Effector memory CD4-positive, alpha-beta T cell (primary cell): ENCODE data around the gene FANCB.

Source experiments
- DNase-seq, 3 donors: peaks; one replicate each; pipeline ENCODE4 v3.0.0-alpha.2; 2020
- H3K27ac ChIP-seq: 2 replicates; pipeline ENCODE4 v1.7.0; 2013; ENCODE audit warnings: mild to moderate bottlenecking, low read length, moderate library complexity; ENCODE audit not compliant: insufficient read depth, poor library complexity, severe bottlenecking
- H3K27me3 ChIP-seq: replicated peaks from 2 replicates; pipeline ENCODE4 v1.7.0; 2013; ENCODE audit warnings: mild to moderate bottlenecking, low read length; ENCODE audit not compliant: insufficient read depth, control insufficient read depth, poor library complexity, severe bottlenecking
- H3K36me3 ChIP-seq: 2 replicates; pipeline ENCODE4 v1.7.0; 2013; ENCODE audit warnings: mild to moderate bottlenecking, low read length, moderate library complexity; ENCODE audit not compliant: control insufficient read depth, insufficient read depth
- H3K4me1 ChIP-seq: 2 replicates; pipeline ENCODE4 v1.7.0; 2013; ENCODE audit warnings: low read length, mild to moderate bottlenecking; ENCODE audit not compliant: control insufficient read depth, insufficient read depth, poor library complexity, severe bottlenecking
- H3K4me3 ChIP-seq: 2 replicates; pipeline ENCODE4 v1.7.0; 2013; ENCODE audit warnings: low read length, low read depth, mild to moderate bottlenecking; ENCODE audit not compliant: insufficient read depth, poor library complexity, severe bottlenecking
- H3K9me3 ChIP-seq: 2 replicates; pipeline ENCODE4 v1.7.0; 2013; ENCODE audit warnings: mild to moderate bottlenecking, low read length, moderate library complexity; ENCODE audit not compliant: control insufficient read depth

The FANCB gene

GRCh38 chrX:14897042-14897441 is 24.2 kb upstream of the FANCB start:
- no peak for DNase-seq
- no peak overlapping the region for H3K27ac ChIP-seq
- no peaks in the 10 kb centered on the region for H3K4me1 ChIP-seq
- no peak overlapping the region for H3K4me3 ChIP-seq
- H3K9me3 ChIP-seq: no peaks in the 10 kb centered on the region
- H3K27me3 ChIP-seq: no peaks in the 10 kb centered on the region
- H3K36me3 ChIP-seq: no peaks in the 10 kb centered on the region

- Histone ChIP-seq H3K9me3 (no peaks in the 10 kb centered on the region), H3K27ac (no peak overlapping the region), H3K27me3 (no peaks in the 10 kb centered on the region), H3K36me3 (no peaks in the 10 kb centered on the region), H3K4me1 (no peaks in the 10 kb centered on the region), H3K4me3 (no peak overlapping the region)
- no peak for DNase-seq
Measured at GRCh38 chrX:14896273-14896672, 23.4 kb upstream of the FANCB start.

- DNase-seq: no peak
- Histone ChIP-seq H3K27ac (no peak overlapping the region), H3K4me3 (no peak overlapping the region)
Measured at GRCh38 chrX:14886252-14886651, 13.4 kb upstream of the FANCB start.

GRCh38 chrX:14884714-14885113 is 11.8 kb upstream of the FANCB start:
- no peaks in the 10 kb centered on the region for H3K27me3 ChIP-seq
- H3K4me1 ChIP-seq: no peaks in the 10 kb centered on the region
- H3K27ac ChIP-seq: no peak overlapping the region
- no peaks in the 10 kb centered on the region for H3K36me3 ChIP-seq
- no peak overlapping the region for H3K4me3 ChIP-seq
- no peak for DNase-seq
- no peaks in the 10 kb centered on the region for H3K9me3 ChIP-seq

More at GRCh38 chrX:14886252-14886651, 13.4 kb upstream of the FANCB start:
- H3K36me3 ChIP-seq: no peaks in the 10 kb centered on the region
- H3K27me3 ChIP-seq: no peaks in the 10 kb centered on the region
- no peaks in the 10 kb centered on the region for H3K4me1 ChIP-seq
- H3K9me3 ChIP-seq: no peaks in the 10 kb centered on the region

GRCh38 chrX:14883826-14884225 is 11.0 kb upstream of the FANCB start:
- H3K36me3 ChIP-seq: no peaks in the 10 kb centered on the region
- no peaks in the 10 kb centered on the region for H3K27me3 ChIP-seq
- H3K9me3 ChIP-seq: no peaks in the 10 kb centered on the region
- H3K4me3 ChIP-seq: no peak overlapping the region
- H3K27ac ChIP-seq: no peak overlapping the region
- DNase-seq: no peak
- no peaks in the 10 kb centered on the region for H3K4me1 ChIP-seq

GRCh38 chrX:14875624-14876023 is 2.8 kb upstream of the FANCB start:
- Histone ChIP-seq H3K27me3 (no peaks in the 10 kb centered on the region), H3K4me1 (no peaks in the 10 kb centered on the region), H3K36me3 (no peaks in the 10 kb centered on the region), H3K9me3 (no peaks in the 10 kb centered on the region), H3K27ac (no peak overlapping the region), H3K4me3 (no peak overlapping the region)
- DNase-seq: no peak

- no peaks in the 10 kb centered on the region for H3K4me1 ChIP-seq
Measured at GRCh38 chrX:14873676-14874049, 794 bp upstream of the FANCB start.

GRCh38 chrX:14872355-14872754 is 514 bp downstream of the FANCB start:
- Histone ChIP-seq H3K4me1 (no peaks in the 10 kb centered on the region), H3K27me3 (no peaks in the 10 kb centered on the region), H3K4me3 (peak overlapping the region; percentile 71), H3K27ac (peak overlapping the region; percentile 57), H3K36me3 (no peaks in the 10 kb centered on the region), H3K9me3 (no peaks in the 10 kb centered on the region)
- no peak for DNase-seq

More at GRCh38 chrX:14873676-14874049, 794 bp upstream of the FANCB start:
- DNase-seq: no peak
- peak overlapping the region; percentile 60 for H3K4me3 ChIP-seq
- H3K27me3 ChIP-seq: no peaks in the 10 kb centered on the region
- no peaks in the 10 kb centered on the region for H3K9me3 ChIP-seq
- peak overlapping the region; percentile 75 for H3K27ac ChIP-seq
- H3K36me3 ChIP-seq: no peaks in the 10 kb centered on the region

- Histone ChIP-seq H3K27ac (no peak overlapping the region), H3K36me3 (no peaks in the 10 kb centered on the region), H3K4me1 (no peaks in the 10 kb centered on the region), H3K27me3 (no peaks in the 10 kb centered on the region), H3K4me3 (no peak overlapping the region), H3K9me3 (no peaks in the 10 kb centered on the region)
- DNase-seq: no peak
Measured at GRCh38 chrX:14871767-14872166, 1.1 kb downstream of the FANCB start.

- no peak overlapping the region for H3K4me3 ChIP-seq
- H3K27ac ChIP-seq: no peak overlapping the region
Measured at GRCh38 chrX:14865201-14865600, 7.7 kb downstream of the FANCB start.

GRCh38 chrX:14864631-14865030 is 8.2 kb downstream of the FANCB start:
- H3K36me3 ChIP-seq: no peaks in the 10 kb centered on the region
- no peak for DNase-seq
- H3K27ac ChIP-seq: no peak overlapping the region
- H3K27me3 ChIP-seq: no peaks in the 10 kb centered on the region
- no peaks in the 10 kb centered on the region for H3K9me3 ChIP-seq
- H3K4me3 ChIP-seq: no peak overlapping the region
- H3K4me1 ChIP-seq: no peaks in the 10 kb centered on the region

More at GRCh38 chrX:14865201-14865600, 7.7 kb downstream of the FANCB start:
- Histone ChIP-seq H3K36me3 (no peaks in the 10 kb centered on the region), H3K4me1 (no peaks in the 10 kb centered on the region), H3K9me3 (no peaks in the 10 kb centered on the region), H3K27me3 (no peaks in the 10 kb centered on the region)
- DNase-seq: no peak
